ENCODE data around the gene ARL8B.

Gene ARL8B

GRCh38 chr3:5136211-5136918 is 14.3 kb downstream of the ARL8B start:
- DNase-seq (ENCODE audit: low read depth in 2 of 2), result peak; percentile 34 to 37
- peak; percentile 34 for TF ChIP-seq CTCF (IDR thresholded peaks at IDR 0.05; ENCODE audit: low read depth, low read length)
- H3K4me3 ChIP-seq (replicated peaks in 1 of 2; ENCODE audit: low read depth in 2 of 2, low read length in 2 of 2), result no peak overlapping the region

GRCh38 chr3:5136919-5137429 is 14.9 kb downstream of the ARL8B start:
- DNase-seq (ENCODE audit: low read depth in 2 of 2), result peak in 1 of 2 donors; percentile 16
- no peak overlapping the region for H3K4me3 ChIP-seq (replicated peaks in 1 of 2; ENCODE audit: low read depth in 2 of 2, low read length in 2 of 2)
- no peak for TF ChIP-seq CTCF (IDR thresholded peaks at IDR 0.05; ENCODE audit: low read depth, low read length)

GRCh38 chr3:5138214-5138981 is 16.3 kb downstream of the ARL8B start:
- DNase-seq (ENCODE audit: low read depth in 2 of 2), result peak; percentile 39 to 50
- H3K4me3 ChIP-seq (replicated peaks in 1 of 2; ENCODE audit: low read depth in 2 of 2, low read length in 2 of 2), result no peak overlapping the region
- no peak for TF ChIP-seq CTCF (IDR thresholded peaks at IDR 0.05; ENCODE audit: low read depth, low read length)

GRCh38 chr3:5140230-5140621 is 18.1 kb downstream of the ARL8B start:
- no peak for DNase-seq (ENCODE audit: low read depth in 2 of 2)
- no peak overlapping the region for H3K4me3 ChIP-seq (replicated peaks in 1 of 2; ENCODE audit: low read depth in 2 of 2, low read length in 2 of 2)
- no peak for TF ChIP-seq CTCF (IDR thresholded peaks at IDR 0.05; ENCODE audit: low read depth, low read length)

- DNase-seq (ENCODE audit: low read depth in 2 of 2), result no peak
- TF ChIP-seq CTCF (IDR thresholded peaks at IDR 0.05; ENCODE audit: low read depth, low read length), result no peak
- H3K4me3 ChIP-seq (replicated peaks in 1 of 2; ENCODE audit: low read depth in 2 of 2, low read length in 2 of 2), result no peak overlapping the region
Measured at GRCh38 chr3:5140839-5141238, 18.7 kb downstream of the ARL8B start.

GRCh38 chr3:5141760-5142159 is 19.7 kb downstream of the ARL8B start:
- no peak overlapping the region for H3K4me3 ChIP-seq (replicated peaks in 1 of 2; ENCODE audit: low read depth in 2 of 2, low read length in 2 of 2)
- no peak for TF ChIP-seq CTCF (IDR thresholded peaks at IDR 0.05; ENCODE audit: low read depth, low read length)
- DNase-seq (ENCODE audit: low read depth in 2 of 2), result no peak

Data from cardiac fibroblast (primary cell).